GM19351 (cell line): ENCODE results near the gene RNF157.

Experiments
- ATAC-seq: cut with Tn5 transposase; IDR thresholded peaks from one replicate; pipeline ENCODE4 v1.9.1; 2021; ENCODE audit warnings: mild to moderate bottlenecking, moderate library complexity; ENCODE audit not compliant: unreplicated experiment

RNF157 gene

DNA sequence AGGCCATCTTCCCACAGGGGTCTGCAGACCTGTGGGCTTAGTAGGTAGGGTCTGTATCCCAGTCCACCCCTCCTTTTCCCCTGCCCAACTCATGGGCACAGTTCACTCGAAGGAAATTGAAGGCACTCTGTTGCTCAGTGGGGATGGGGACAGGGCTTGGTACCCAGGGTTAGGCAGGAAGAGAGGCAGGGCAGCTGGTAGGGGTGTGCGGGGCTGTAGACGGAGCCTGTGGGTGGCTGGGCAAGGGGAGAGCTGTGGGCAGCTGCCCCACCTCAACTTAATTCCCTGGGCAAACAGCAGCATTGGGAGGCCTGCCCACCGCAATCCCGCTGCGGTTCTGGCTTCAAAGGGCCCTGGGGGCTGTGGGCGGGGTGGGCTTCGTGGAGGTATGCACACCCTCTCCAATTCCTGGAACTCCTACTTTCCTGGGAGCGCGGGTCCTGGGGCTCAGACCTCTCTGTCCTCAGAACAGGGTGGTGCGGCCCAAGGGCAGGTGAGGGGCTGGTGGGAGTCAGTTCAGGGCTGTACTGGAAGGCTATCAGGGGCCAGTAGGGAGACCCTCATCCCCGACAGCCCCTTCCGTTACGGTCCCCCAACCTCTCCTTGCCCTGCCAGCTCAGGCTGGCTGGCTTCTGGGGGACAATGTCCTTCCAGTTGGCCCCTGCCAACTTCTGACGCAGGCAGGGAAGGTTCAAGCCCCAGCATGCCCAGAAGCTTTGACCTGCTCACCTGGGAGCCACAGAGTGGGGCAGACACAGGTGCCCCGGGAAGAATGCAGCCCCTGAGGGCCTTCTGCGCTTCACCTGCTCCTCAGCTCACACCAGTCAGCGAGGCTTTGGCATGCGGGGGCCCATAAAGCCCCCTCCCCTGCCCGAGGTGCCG lies 108.4 kb downstream of the RNF157 start:
- ATAC-seq, result no peak

DNA sequence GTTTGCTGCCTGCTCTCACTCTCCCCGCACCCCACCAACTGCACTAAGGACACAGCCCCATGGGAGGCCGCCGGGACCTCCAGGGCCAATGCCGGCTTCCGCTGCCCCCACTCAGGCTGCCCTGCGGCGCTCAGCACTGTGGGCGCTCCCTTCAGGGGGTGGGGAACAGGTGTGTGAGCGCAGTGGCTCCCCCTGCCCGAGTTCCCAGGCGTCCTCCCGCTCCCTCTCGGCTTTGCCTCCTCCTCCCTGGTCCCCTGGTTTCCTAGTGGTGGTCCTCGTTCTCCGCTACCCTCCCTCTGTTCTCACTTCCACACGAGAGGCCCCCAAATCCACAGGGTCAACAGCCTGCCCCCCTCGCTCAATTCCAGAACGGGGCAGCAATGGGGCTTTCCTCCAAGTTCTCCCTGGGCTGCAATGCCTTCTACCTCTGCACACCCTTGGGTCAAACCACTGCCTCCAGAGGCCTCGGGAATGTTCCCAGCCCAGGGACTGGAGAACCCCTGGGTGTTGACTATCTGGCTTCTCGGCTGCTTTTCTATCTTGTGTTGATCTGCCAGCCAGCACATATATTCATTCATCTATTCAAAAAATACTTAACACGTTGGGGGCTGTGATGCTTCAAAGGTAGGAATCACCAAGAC lies 109.1 kb downstream of the RNF157 start:
- no peak for ATAC-seq

DNA sequence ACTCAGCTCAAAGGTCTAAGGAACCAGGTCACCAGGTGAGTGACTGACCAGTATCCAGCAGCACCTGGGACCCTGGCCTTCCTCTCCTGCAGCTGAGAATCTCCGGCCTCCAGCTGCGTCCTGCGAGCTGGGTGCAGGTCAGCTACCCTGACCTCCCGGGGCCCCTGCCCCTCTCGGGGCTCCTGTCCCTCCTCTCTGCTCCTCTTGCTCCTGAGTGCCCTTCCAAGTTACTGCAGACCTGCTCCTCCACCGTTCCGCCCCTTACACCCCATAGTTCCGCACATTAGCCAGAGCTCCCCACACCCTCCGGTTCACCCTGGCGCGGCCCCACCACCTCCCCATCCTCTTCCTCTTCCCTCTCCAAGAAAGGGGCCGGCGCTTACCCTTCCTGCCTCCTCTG lies 109.8 kb downstream of the RNF157 start:
- ATAC-seq, result no peak

DNA sequence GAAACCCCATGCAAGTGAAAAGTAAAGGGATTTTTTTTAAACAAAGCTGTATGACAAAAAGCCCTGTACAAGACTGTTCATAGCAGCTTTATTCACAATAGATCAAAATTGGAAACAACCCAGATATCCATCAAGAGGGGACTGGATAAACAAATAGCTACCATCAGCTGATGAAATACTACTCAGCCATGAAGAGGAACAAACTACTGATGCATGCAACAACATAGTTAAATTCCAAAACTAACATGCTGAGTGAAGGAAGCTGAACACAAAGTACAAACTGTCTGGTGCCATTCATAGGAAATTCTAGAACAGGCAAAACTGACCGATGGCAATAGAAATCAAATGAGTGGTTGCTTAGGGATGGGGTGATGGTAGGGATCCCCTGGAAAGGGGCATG lies 114.4 kb downstream of the RNF157 start:
- ATAC-seq, result no peak

DNA sequence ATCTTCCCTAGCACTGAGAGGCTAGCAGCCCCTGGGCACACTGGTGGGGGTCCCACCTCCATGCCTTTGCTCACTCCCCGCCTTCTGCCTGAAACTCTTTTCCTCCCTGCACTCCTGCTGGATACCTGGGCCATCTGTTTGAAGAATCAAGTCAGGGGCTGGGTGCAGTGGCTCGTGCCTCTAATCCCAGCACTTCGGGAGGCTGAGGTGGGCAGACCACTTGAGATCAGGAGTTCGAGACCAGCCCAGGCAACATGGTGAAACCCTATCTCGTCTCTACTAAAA lies 115.0 kb downstream of the RNF157 start:
- ATAC-seq, result no peak

DNA sequence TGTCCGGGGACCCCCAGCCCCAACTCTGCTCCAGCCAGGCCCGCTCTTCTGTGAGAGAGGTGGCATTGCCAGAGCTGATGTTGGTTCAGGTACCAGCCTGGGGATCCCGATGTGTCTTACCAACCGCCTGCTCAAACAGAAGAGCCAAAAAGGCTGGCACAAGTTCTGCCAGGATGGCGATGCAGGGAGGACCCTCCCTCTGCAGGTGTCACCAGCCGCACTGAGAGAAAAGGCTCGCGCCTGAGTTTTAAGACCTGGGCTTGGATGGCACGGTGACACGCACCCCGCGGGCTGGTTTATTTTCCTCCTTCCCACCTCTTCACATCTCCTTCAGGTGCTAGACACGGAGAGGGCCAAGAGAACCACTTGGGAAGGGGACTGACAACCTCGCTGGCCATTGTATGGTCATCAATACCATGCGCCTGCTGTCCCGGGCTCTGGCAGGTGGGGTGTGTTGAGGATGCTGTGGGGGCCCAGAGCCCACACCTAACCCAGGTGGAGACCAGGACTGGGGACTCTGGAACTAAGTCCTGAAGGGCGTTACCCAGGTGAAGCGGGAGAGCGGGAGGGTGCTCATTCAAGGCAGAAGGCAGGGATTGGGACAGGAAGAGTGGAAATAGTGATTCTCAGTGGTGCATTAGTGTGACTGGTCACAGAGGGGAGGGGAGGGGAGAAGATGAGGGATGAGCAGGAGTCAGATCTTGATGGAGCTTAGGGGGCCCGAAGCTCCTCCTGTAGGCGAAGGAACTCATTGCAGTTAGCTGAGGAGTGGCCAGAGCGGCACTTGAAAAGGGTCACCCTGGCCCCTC lies 115.5 kb downstream of the RNF157 start:
- no peak for ATAC-seq

DNA sequence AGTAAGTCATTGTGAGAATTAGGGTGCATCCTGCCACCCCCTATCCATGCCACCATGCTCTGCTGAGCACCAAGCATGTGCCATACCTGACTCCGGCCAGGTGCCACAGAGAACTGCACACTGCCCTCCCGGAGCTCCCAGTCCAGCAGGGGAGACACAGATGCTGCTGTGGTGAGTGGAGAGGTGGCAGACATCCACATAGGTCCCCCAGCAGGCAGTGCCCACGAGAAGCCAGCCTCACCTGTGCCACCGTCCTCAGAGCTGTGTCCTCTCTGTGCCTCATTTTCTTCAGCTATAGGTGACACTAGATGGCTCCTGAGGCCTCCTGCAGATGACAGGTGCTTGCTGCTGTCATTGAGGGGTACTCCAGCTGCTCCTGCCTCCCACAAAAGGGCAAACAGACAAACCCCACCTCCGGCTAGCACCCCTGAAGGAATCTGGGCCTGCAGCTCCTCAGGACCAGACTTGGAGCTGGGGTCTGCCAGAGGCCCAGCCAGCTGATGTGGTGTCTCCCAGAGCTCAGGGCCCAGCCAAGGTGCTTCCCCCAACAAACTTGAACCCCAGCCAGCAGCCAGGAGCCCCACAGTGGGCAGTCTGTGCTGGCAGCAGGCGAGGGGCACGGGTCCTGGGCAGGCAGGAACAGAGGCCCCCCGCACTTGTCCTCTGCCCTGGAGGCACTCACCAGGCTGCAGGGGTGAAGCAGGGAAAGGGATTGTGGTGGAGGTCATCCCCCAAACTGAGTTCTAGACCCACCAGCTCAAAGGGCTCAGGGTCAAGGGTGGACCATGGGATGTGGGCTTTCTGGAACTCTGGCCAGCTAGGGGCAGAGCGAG lies 116.3 kb downstream of the RNF157 start:
- ATAC-seq, result no peak

DNA sequence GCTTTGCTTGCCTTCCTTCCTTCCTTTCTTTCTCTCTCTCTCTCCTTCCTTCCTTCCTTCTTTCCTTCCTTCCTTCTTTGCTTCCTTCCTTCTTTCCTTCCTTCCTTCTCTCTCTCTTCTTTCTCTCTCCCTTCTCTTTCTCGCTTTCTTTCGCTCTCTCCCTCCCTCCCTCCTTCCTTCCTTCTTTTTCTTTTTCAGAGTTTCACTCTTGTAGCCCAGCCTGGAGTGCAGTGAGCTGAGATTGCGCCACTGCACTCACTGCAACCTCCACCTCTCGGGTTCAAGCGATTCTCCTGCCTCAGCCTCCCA lies 117.1 kb downstream of the RNF157 start:
- ATAC-seq, result no peak

DNA sequence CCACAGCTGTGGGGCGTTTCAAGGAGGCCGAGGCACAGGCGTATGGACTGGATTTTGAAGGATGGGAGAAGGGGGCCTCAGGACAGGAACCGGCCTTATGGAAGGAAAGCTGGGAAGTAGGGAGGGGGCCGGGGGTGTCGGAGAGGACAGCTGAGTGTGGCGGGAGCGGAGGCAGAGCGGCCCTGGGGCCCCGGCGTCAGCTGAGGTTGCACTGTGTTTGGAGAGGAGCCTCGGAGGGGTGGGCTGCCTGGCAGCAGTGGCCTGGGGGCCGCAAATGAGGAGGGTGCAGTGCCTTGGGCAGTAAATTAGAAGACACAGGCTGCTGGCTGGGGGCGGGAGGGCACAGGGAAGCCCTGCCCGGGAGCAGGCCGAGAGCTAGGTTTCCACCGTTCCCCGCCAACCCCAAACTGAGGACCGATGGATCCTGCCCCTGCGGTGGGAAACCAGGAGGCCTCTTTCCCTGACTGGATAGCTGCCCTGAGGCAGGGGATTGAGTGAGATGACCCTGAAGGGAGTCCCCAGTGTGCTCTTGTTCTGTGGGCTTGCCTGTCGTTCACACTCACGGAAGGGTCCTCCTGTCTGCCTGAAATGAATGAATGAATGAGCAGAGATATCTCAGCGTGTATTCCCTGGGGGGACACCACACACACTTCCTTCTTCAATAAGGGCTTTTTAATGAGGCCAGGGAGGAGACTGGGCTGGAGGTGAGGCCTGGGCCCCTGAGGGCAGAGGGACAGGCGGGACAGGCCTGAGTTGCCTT lies 117.7 kb downstream of the RNF157 start:
- ATAC-seq, result no peak

DNA sequence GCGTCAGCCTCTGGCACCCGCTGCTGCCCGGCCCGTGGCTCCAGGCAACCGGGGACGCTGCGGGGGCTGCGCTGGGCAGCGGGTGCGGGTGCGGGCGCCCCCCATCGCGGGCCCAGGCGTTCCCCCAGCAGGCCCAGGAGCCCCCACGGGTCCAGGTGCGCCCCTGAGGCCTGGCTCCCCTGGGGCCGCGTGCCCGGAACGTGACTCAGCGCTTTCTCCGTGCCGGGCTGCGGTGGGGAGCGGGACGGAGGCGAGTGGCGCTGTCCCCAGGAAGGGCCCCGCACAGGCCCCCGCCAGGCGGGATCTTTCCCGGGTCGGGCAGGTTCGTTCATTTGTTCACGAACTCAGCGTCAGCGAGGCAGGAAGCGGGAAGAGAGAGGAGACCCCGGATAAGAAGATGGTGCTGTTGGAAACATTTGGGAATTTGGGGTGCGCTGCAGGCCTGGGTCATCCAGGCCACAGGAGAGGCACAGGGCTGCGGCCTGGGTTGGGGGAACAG lies 118.3 kb downstream of the RNF157 start:
- no peak for ATAC-seq

DNA sequence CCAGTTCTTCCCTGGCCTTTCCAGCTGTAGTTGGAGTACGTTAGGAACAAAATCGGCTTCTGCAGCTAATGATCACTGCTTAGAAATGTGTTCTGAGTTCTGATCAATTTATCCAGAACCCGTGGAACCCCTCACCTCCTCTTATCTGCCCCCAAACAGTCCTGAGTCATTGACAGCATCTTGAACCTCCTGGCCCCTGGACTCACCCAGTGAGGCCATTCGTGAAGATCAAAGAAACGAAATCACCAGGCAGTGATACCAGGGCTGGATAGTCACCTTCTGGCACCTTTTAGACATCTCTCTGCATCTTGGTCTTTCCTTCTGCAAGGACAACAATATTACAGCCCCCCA lies 119.7 kb downstream of the RNF157 start:
- ATAC-seq, result no peak

DNA sequence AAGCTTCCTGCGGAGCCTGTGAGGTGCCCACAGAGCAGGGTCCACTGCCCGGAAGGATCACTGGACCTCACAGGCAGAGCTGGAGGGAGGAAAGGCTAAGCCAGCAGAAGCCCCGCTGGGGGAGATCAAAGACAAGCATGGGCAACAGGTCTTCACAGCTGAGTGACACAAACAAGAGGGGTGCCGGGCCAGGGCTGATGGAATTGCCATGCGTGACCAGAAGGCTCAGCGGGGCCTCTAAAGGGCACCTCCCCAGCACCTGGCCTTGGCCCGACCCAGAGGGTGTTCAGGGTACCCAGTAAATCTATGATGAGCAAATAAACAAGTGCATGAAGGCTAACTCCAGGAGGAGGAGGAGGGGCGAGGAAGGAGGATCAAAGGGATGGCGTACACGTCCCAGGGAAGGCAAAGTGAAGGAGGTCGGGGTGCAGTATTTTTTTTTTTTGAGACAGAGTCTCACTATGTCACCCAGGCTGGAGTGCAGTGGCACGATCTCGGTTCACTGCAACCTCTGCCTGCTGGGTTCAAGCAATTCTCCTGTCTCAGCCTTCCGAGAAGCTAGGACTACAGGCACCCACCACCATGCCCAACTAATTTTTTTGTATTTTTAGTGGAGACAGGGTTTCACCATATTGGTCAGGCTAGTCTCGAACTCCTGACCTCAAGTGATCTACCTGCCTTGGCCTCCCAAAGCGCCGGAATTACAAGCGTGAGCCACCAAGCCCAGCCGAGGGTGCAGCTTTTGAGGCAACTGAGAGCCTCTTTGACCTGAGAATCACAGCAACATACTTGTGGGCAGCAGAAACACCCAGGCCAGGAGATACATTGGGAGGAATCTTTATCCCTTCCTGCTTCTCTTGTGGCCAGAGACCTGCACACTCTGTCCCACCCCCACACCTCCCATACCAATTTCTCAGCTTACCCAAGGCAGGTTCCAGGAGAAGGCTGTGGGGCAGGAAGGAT lies 120.6 kb downstream of the RNF157 start:
- no peak for ATAC-seq

DNA sequence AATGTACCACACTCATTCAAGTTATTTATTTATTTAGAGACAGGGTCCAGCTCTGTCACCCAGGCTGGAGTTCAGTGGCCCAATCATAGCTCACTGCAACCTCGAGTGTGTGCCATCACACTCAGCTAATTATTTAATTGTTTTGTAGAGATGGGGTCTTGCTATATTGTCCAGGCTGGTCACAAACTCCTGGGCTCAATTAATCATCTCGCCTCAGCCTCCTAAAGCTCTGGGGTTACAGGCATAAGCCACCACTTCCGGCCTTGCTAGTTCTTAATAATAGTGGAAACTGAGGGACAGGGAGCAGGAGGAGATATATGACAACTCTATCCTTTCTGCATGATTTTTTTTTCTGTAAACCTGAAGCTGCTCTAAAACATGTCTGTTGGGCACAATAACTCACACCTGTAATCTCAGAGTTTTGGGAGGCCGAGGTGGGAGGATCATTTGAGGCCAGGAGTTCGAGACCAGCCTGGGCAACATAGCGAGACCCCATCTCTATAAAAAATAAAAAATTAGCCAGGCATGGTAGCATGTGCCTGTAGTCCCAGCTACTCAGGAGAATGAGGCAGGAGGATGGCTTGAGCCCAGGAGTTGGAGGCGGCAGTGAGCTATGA lies 125.0 kb downstream of the RNF157 start:
- ATAC-seq, result no peak

DNA sequence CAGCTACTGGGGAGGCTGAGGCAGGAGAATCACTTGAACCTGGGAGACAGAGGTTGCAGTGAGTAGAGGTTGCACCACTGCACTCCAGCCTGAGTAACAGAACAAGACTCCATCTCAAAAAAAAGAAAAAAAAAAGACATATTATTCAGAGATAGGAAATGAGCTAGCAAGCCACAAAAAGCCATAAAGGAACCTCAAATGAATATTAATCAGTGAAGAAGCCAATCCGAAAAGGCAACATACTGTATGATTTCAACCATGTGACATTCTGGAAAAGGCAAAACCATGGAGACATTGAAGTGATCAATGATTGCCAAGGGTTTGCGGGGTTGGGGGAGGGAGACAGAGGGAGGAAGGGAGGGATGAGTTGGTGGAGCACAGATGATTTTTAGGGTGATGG lies 128.3 kb downstream of the RNF157 start:
- ATAC-seq, result no peak

DNA sequence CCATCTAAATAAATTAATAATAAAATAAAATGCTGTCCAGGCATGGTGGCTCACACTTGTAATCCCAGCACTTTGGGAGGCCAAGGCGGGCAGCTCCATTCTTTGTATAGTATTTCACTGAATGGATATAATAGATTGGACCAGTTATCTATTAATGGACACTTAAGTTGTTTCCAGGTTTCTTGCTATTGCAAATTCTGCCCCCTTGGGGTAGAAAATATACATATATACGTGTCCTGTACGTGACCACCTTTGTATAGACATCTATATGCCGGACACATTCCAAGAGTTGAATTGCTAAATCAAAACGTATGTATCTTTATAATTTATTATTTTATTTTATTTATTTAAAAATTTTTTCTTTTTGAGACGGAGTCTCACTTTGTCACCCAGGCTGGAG lies 132.8 kb downstream of the RNF157 start:
- no peak for ATAC-seq

DNA sequence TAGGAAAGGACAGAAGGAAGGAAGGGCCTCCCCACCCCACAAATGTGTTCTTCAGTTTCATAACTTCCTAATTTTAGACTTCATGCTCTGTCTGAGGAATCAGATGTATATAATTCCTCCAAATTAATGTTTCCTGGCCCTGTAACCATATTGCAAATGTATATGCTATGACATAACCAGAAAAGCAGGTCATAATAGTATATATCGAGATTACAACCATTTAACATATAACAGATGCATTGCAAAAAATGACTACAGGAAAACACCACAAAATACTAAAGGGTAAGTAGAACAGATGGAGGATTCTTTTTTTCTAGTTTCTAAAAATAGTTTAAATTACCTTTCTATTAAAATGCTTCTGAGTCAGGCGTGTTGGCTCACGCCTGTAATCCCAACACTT lies 133.6 kb downstream of the RNF157 start:
- no peak for ATAC-seq

DNA sequence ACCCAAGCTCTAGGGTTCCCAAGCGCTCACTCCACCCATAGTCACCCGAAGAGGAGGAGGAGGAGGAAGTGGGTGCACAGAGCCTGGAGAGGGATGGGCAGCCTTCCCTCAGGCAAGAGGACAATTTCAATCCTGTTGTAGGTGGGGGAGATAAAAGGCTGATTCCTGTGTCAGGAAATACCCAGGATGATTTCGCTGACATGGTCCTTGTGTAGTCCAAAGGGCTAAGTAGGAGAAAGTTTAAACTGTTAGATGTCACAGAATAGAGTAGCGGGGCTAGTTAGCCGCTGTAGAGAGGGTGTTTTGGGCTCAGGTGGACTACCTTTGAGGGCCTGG lies 135.4 kb downstream of the RNF157 start:
- no peak for ATAC-seq

DNA sequence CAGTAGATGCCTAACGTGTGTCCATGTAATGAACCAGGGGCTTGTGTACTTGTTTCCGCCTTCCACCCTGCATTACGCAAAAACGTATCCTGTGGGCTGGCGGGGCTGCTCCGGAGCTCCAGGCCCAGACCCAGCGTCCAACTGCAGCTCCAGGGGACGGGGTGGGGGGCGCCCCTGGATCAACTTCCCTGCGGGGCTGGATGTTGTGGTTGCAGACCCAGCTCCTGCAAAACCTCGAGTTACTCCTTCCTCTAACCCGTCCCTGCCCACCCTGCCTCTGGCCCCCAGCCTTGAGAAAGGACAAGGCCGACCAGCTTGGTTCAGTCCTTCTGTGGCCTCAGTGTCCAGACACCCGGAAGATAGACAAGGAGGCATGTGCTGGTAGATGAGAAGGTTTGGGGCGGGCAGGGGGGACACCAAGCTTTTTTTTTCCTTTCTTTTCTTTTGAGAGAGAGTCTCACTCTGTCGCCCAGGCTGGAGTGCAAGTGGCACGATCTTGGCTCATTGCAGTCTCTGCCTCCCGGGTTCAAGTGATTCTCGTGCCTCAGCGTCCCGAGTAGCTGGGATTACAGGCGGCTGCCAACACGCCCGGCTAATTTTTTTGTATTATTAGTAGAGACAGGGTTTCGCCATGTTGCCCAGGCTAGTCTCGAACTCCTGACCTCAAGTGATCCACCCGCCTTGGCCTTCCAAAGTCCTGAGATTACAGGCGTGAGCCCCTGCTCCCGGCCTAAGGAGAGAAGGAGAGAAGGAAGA lies 136.0 kb downstream of the RNF157 start:
- ATAC-seq, result no peak
